HepG2 (cell line): Measurements from ENCODE around the gene SCAF4.

Source experiments
- HNRNPLL ChIP-seq: fragments of 200-400 bp; formaldehyde crosslinking; IDR thresholded peaks from 2 replicates; pipeline ENCODE4 v1.6.1; 2017; ENCODE audit warnings: mild to moderate bottlenecking, low read depth, low read length; ENCODE audit not compliant: poor library complexity, severe bottlenecking
- SCMH1 ChIP-seq: sonication (generic); formaldehyde crosslinking; IDR thresholded peaks from 2 replicates; pipeline ENCODE4 v1.9.0; 2021; ENCODE audit warnings: missing genetic modification reagents, mild to moderate bottlenecking, borderline replicate concordance
- ZBTB7A ChIP-seq: sonication (generic); formaldehyde crosslinking; IDR thresholded peaks from 2 replicates; pipeline ENCODE4 v1.8.0; 2022; ENCODE audit warnings: mild to moderate bottlenecking, missing genetic modification reagents
- ZNF224 ChIP-seq: sonication (generic); formaldehyde crosslinking; IDR thresholded peaks from 2 replicates; pipeline ENCODE4 v1.5.0; 2020; ENCODE audit warnings: mild to moderate bottlenecking, missing genetic modification reagents
- ZNF335 ChIP-seq: sonication (generic); formaldehyde crosslinking; IDR thresholded peaks from 2 replicates; pipeline ENCODE4 v1.4.0; 2020; ENCODE audit warnings: missing genetic modification reagents
- ZNF468 ChIP-seq: sonication (generic); formaldehyde crosslinking; IDR thresholded peaks from 2 replicates; pipeline ENCODE4 v1.8.0; 2022; ENCODE audit warnings: mild to moderate bottlenecking, moderate library complexity, missing genetic modification reagents

DNA sequence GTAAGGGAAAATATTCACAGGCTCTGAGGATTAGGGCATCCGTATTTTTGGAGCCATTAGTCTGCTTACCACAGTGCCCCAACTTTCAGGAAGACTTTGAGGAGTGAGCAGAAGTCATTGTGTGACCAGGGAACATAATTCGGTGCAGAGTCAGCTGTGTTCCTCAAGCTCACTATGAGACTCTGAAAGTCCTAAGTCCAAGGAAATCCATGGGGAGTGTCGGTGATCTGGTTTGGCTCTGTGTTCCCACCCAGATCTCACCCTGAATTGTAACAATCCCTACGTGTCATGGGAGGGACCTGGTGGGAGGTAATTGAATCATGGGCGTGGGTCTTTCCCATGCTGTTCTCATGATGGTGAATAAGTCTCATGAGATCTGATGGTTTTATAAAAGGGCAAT, 45.9 kb upstream of the SCAF4 start:
- TF ChIP-seq ZNF335 (CRISPR knock-in tag) (no peak), ZNF224 (CRISPR knock-in tag) (no peak), SCMH1 (CRISPR knock-in tag) (no peak), HNRNPLL (no peak), ZBTB7A (CRISPR knock-in tag) (no peak), ZNF468 (CRISPR knock-in tag) (no peak)
